HG02798 (cell line): ENCODE results near the gene STXBP5.
A peak's percentile ranks its signal among the peaks of the same experiment; 100 is the strongest.

Experiments
- ATAC-seq: cut with Tn5 transposase; IDR thresholded peaks from one replicate; pipeline ENCODE4 v1.9.1; 2021; ENCODE audit warnings: mild to moderate bottlenecking; ENCODE audit not compliant: unreplicated experiment, poor library complexity

The STXBP5 gene

GRCh38 chr6:147176795-147177194 is 27.4 kb upstream of the STXBP5 start:
- ATAC-seq, result no peak

- ATAC-seq, result no peak
These were observed 26.9 kb upstream of the STXBP5 start for GRCh38 chr6:147177286-147177685.

GRCh38 chr6:147178355-147178754 is 25.9 kb upstream of the STXBP5 start:
- ATAC-seq, result no peak

- no peak for ATAC-seq
These were observed 24.4 kb upstream of the STXBP5 start for GRCh38 chr6:147179809-147180208.

GRCh38 chr6:147180926-147181325 is 23.3 kb upstream of the STXBP5 start:
- ATAC-seq, result no peak

- no peak for ATAC-seq
These were observed 19.8 kb upstream of the STXBP5 start for GRCh38 chr6:147184379-147184778.

- ATAC-seq, result no peak
These were observed 19.0 kb upstream of the STXBP5 start for GRCh38 chr6:147185216-147185615.

- peak; percentile 39 for ATAC-seq
These were observed 13.7 kb upstream of the STXBP5 start for GRCh38 chr6:147190556-147190955.

- no peak for ATAC-seq
These were observed 11.8 kb upstream of the STXBP5 start for GRCh38 chr6:147192278-147192911.

- ATAC-seq, result no peak
These were observed 9.4 kb upstream of the STXBP5 start for GRCh38 chr6:147194652-147195411.

GRCh38 chr6:147195510-147195909 is 8.7 kb upstream of the STXBP5 start:
- no peak for ATAC-seq

GRCh38 chr6:147195987-147196386 is 8.2 kb upstream of the STXBP5 start:
- no peak for ATAC-seq

- no peak for ATAC-seq
These were observed 3.5 kb upstream of the STXBP5 start for GRCh38 chr6:147200711-147201110.

GRCh38 chr6:147201885-147202515 is 2.2 kb upstream of the STXBP5 start:
- peak; percentile 21 for ATAC-seq

- ATAC-seq, result peak; percentile 85
These were observed 1.5 kb upstream of the STXBP5 start for GRCh38 chr6:147202516-147203310.

- peak; percentile 67 for ATAC-seq
These were observed 732 bp upstream of the STXBP5 start for GRCh38 chr6:147203311-147204059.

GRCh38 chr6:147204843-147205311 is 660 bp downstream of the STXBP5 start:
- ATAC-seq, result no peak

- ATAC-seq, result no peak
These were observed 1.7 kb downstream of the STXBP5 start for GRCh38 chr6:147205690-147206600.

GRCh38 chr6:147207351-147207750 is 3.1 kb downstream of the STXBP5 start:
- no peak for ATAC-seq
